ENCODE results near the gene ARHGAP40.
"Not testable (repeated sequence)": the region's sequence is repeated elsewhere in the genome, so short reads cannot be mapped to it uniquely, and the experiment has no call there.

ARHGAP40 gene

GRCh38 chr20:38589351-38589750, 12.3 kb upstream of the ARHGAP40 start:
- DNase-seq = no peak

GRCh38 chr20:38589967-38590675, 11.5 kb upstream of the ARHGAP40 start:
- DNase-seq = no peak

DNA sequence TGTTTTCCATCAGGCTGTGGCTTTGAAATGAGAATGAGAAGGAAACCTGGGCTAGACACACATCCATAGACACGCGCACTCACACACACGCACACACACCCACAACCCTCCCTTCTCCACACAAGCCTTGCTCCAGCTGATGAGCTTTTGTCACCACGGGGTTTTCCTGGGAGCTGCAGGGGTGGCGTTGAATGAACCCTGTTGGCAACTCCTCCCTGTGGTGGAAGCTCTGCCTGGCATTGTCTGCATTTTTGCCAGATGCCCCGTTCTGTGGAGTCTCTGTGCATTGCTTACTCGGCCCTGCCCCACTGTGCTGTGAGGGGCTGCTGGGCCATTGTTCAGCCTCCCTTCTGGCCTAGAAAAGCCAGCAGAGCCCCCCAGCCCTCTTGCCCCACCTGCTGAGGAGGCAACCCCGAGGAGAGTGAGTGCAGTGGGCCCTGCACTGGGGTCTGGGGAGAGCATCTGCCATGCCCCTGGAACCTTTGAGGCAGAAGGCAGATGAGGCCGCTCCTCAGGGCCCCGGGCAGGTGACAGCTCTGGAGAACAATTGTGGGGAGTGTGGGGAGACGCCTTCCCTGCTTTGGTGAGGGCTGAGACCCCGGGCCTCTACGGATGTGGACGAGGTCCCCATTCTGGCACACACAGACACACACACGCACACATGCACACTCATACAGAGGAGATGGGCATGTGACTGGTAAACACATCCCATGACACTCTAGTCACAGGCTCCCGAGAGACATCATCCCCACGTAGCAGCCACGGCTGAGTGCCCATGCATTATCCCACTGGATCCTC, 10.7 kb upstream of the ARHGAP40 start:
- peak; percentile 29 to 50 for DNase-seq

DNA sequence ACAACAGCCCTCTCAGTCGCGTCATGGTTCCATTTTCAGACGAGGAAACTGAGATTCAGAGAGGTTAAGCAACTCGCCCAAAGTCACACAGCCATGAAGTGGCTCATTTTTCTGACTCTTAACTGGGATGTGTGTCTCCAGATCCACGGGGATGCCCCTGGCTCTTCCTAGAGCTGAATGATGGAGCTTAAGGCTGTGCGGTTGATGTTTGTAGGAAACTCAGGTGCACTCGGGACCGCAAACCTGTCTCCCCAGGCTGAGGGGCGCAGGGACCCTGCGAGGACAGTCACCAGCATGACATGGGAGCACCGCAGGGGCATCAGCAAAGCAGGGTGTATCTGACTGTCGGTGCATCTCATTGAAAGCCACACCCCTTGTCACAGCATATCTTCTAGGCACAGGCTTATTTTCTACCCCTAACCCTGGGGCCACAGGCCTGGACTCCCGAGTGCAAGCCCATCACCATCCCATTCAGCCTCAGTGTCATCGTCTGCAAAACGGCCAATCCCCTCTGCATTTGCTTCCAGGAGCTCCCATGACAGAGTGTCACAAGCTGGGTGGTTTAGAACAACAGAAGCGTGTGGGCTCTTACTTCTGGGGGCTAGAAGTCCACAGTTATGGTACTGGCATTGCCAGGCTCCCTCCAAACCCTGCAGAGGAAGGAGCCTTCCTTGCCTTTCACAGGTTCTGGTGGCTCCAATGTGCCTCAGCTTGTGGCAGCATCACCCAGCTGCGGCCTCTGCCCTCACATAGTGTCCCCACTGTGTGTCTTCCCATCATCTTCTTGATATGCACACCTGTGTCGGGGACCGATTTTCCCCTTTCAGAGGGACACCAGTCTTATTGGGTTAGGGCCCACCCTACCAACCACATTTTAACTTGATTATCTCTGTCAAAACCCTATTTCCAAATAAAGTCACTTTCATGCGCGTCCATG, 9.9 kb upstream of the ARHGAP40 start:
- no peak for DNase-seq

DNA sequence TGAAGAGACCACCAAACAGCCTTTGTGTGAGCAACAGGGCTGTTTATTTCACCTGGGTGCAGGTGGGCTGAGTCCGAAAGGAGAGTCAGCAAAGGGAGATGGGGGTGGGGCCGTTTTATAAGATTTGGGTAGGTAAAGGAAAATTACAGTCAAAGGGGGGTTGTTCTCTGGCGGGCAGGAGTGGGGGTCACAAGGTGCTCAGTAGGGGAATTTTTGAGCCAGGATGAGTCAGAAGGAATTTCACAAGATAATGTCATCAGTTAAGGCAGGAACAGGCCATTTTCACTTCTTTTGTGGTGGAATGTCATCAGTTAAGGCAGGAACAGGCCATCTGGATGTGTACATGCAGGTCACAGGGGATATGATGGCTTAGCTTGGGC, 9.2 kb upstream of the ARHGAP40 start:
- not testable (repeated sequence) for DNase-seq

DNA sequence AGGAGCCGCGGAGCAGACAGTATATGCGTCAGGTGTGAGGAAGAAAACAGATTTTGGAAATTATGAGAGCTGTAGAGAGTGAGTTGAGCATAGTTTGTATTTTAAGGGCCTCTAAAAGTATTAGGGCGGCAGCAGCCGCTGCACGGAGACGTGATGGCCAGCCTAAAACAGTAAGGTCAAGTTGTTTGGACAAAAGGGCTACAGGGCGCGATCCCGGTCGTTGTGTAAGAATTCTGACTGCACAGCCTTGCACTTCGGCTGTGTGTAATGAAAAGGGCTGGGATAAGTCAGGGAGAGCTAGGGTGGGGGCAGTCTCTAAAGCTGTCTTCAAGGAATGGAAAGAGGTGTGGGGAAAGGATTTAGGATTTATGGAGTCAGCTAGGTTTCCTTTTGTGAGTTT, 7.3 kb upstream of the ARHGAP40 start:
- DNase-seq = not testable (repeated sequence)

DNA sequence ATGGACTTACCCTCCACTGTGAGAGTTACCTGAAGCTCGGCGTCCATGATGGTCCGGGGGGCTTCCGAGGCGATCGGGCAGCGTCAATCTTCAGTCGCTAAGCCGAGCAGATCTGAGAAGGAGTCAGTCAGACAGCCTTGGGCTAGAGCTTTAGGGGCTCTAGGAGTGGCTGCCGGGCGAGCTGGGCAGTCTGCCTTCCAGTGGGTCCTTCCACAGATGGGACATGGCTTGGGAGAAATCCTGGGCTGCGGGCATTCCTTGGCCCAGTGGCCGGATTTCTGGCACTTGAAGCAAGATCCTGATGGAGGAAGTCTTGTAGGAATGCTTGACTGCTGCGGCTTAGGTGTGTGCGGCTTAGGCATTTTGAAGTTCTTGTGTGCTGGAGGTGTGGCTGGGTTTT, 5.7 kb upstream of the ARHGAP40 start:
- not testable (repeated sequence) for DNase-seq

- DNase-seq = no peak
These were observed 2.2 kb upstream of the ARHGAP40 start for GRCh38 chr20:38599410-38599882.

- no peak for DNase-seq
These were observed 1.6 kb upstream of the ARHGAP40 start for GRCh38 chr20:38600057-38600456.

GRCh38 chr20:38602185-38602581, 574 bp downstream of the ARHGAP40 start:
- no peak for DNase-seq

DNA sequence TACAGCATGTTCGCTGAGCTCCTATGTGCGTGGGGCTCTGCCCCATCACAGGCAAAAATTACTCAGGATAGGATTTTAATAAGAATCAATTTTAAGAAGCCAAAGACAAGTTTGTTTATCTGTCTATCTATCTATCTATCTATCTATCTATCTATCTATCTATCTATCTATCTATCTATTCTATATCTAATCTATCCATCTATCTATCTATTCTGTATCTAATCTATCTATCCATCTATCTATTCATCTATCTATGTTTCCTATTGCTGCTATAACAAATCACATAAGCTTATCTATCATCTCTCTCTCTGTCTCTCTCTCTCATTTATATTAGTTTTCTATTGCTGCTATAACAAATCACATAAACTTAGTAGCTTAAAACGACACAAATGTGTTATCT, 1.7 kb downstream of the ARHGAP40 start:
- no peak for DNase-seq

DNA sequence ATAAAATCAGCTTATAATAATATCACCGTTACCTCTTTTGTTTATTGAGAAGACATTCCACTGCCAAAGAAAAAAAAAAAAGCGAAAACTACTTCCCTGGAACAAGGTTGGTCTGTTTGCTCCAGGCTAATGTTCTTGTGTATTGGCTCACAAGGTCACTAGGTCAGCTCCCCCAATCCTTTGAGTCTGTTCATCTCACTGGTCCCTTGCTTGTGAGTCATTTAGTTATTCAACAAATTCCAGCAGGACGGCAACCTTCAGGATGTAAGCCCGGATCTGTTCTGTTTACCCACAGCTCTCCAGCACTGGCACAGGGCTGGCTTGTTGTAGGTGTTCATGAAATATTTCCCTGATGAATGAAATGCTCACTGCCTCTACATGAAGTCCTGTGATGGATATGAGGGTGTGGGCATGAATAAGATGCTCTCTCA, 3.3 kb downstream of the ARHGAP40 start:
- DNase-seq = no peak

- no peak for DNase-seq
These were observed 5.7 kb downstream of the ARHGAP40 start for GRCh38 chr20:38607351-38607750.

- DNase-seq = no peak
These were observed 6.6 kb downstream of the ARHGAP40 start for GRCh38 chr20:38608188-38608587.

DNA sequence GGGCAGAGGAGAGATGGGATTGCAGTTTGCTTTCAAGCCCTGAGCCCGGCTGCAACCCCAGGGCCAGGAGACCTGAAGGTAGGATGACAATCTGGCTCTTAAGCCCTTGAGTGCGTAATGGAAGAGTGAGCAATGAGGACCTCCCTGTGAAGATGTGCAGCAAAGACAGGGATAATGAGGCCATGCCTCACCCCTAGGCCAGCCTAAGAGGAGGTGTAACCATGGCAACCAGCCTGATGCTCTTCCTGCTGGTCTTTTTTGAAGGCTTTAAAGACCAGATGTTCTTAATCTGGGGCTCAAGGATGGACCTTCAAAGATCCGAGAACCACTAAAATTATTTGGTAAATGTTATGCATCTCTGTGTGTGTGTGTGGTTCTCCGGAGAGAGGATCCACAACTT, 8.2 kb downstream of the ARHGAP40 start:
- DNase-seq = no peak

DNA sequence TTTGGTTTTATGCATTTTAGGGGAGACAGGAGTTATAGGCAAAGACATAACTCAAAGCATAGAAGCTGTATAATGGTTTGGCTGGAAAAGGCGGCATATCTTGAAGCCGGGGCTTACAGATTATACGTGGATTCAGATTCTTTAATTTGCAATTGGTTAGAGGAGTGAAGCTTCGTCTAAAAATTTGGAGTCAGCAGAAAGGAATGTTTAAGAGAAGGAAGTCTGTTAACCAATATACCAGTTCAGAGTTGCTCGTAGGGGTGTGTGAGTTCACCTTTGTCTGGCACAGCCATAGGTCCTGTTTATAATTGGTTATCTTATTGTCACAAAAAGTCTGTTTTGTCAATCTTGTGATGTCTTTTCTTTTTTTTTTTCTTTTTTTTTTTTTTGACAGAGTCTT, 8.9 kb downstream of the ARHGAP40 start:
- no peak for DNase-seq

DNA sequence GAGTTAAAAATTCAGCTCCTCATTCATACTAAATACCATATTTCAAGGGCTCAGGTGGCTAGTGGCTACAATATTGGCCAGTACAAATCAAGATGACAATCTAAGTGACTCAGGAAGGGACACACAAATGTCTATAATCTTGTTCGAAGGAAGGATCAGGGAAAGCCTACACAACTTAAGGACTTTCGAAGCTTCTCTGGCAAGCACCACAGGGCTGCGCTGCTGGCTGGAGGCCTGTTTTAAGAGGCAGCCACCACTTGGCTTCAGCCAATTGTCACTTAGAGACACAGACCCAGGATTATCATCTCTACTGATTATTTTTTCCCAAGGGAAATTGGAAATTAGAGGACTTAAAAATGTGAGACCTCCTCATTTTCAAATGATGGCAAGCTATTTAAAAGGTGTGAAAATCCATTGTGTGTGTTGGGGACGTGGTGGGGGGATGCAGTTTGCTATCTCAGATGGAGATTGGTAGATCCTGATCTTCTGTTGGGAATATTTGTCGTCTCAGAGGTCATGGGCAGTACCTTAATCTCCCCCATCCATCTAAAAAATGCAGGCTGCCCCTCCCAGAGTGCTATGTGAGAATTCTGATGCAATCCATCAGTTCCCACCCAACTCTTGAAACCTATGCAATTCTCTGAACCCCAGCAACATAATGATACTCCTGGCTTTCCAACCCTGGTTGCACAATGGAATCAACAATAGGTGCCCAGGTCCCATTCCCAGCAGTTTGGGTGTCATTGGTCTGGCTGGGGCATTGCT, 11.3 kb downstream of the ARHGAP40 start:
- no peak for DNase-seq

DNA sequence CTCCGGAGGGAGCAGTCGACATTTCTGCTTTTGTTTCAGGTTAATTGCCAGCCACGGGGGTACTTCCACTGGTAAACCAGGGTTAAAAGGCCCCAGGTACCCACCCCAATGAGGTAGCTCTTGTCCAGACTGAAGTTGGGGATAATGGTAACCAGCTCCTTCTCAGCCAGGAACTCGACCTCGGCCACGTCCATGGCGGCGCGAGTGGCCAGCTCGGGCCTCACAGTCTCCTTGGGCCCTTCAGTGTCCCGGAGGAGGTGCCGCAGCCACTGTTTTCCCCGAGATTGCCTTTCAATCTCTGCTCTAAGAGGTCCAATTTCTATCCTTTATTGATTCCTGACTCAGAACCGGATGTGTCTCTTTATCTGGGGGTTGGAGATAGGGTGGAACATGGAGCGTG, 13.7 kb downstream of the ARHGAP40 start:
- DNase-seq = no peak

GRCh38 chr20:38616457-38616856, 14.8 kb downstream of the ARHGAP40 start:
- DNase-seq = no peak

DNA sequence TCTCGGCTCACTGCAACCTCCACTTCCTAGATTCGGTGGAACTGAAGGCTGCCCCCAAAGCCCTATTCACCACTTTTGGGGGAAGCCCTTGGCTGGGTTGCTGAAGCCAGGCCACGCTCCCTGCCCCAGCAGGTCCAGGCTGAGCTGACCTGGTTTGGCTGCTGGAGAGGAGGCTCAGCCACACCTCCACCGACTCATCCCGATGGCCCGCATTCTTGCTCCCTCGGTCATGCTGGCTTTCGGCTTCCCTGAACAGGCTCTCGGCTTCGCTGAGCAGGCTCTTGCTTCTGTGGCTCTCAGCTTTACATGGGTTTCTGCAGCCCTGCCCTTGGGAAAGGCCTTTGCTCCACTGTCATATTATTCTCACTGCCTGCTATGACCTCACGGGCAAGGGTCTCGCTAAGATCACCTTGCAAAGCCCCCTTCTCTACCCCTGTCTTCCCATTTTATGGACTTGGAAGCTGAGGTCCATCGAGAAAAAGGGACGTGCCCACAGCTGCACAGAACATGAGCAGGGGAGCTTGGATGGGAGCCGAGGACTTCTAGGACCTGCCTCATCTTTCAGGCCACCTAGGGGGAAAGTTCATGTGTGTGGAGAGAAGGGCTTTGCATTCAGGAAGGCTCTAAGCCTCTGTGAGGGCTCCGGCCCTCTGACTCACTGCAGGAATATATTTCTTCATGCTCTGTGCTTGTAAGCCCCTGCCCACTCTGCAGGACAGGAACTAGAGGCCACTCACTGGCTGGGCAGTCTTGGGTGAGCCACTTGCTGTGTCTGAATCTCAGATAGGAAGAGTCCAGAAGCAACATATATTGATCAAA, 15.6 kb downstream of the ARHGAP40 start:
- DNase-seq = no peak

DNA sequence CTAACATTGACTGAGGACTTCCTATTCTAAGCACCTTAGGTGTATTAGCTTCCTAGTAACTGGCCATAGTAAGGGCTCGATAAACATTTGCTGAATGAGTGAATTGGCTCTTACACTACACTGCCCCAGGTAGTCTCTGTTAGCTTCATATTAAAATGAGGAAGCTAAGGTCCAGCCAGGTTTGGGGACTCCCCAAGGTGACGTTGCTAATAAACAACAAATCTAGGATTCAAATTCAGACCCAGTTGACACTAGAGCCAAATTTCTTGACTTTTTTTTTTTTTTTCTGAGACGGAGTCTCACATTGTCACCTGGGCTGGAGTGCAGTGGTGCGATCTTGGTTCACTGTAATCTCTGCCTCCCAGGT, 16.2 kb downstream of the ARHGAP40 start:
- DNase-seq = no peak

GRCh38 chr20:38620441-38620840, 18.8 kb downstream of the ARHGAP40 start:
- DNase-seq = no peak

Measured in inflammatory macrophage treated with lipopolysaccharide for 1 hour (primary cell).